Keratinocyte (primary cell): ENCODE results near the gene DGAT2L6. TPM values are rescaled to one million over a fixed set of nuclear protein-coding genes. Genes with fewer than 3 reads are reported as not detected.
"Not testable (repeated sequence)": the region's sequence is repeated elsewhere in the genome, so short reads cannot be mapped to it uniquely, and the experiment has no call there.

Source experiments
- DNase-seq: peaks from one replicate; pipeline ENCODE4 v3.0.0-alpha.2; 2011; ENCODE audit warnings: low read depth, missing footprints, low spot score
- FAIRE-seq: peaks from 2 replicates; lab custom pipeline; 2011; peaks lifted over from hg19 to GRCh38; lab: Jason Lieb, UNC
- H2AFZ ChIP-seq: 2 replicates; pipeline ENCODE4 v1.6.0; 2012; ENCODE audit warnings: low read length, control low read depth, inconsistent platforms; ENCODE audit not compliant: control insufficient read depth
- H3K27ac ChIP-seq: 2 replicates; pipeline ENCODE4 v1.5.1; 2011; ENCODE audit warnings: low read length; ENCODE audit not compliant: control insufficient read depth, insufficient read depth
- H3K27me3 ChIP-seq: 3 replicates; pipeline ENCODE4 v1.6.0; 2011; ENCODE audit warnings: low read length; ENCODE audit not compliant: control insufficient read depth, insufficient read depth; ENCODE audit errors: extremely low read depth
- H3K36me3 ChIP-seq, 2 experiments: 2 replicates in 1 of 2; 3 replicates in 1 of 2; pipeline ENCODE4 v1.5.1; 2011; ENCODE audit warnings: low read length in 2 of 2, mild to moderate bottlenecking in 1 of 2; ENCODE audit not compliant: control insufficient read depth in 2 of 2, insufficient read depth in 2 of 2; ENCODE audit errors: extremely low read depth in 1 of 2
- H3K4me1 ChIP-seq: 3 replicates; pipeline ENCODE4 v1.5.1; 2011; ENCODE audit warnings: low read length; ENCODE audit not compliant: control insufficient read depth, insufficient read depth; ENCODE audit errors: extremely low read depth
- H3K4me2 ChIP-seq: 3 replicates; pipeline ENCODE4 v1.6.0; 2011; ENCODE audit warnings: low read depth, low read length; ENCODE audit not compliant: control insufficient read depth, insufficient read depth; ENCODE audit errors: extremely low read depth
- H3K4me3 ChIP-seq, 3 experiments: fragments of 200-600 bp in 1 of 3; sonication (generic) in 1 of 3; 2 replicates in 2 of 3; 3 replicates in 1 of 3; pipeline ENCODE4 v1.5.1; 2011 to 2016; ENCODE audit warnings: low read length in 3 of 3, mild to moderate bottlenecking in 3 of 3, control low read depth in 2 of 3, inconsistent platforms in 1 of 3, low read depth in 1 of 3, mixed read lengths in 1 of 3, mixed run types in 1 of 3, moderate library complexity in 1 of 3; ENCODE audit not compliant: control insufficient read depth in 2 of 3, insufficient read depth in 2 of 3; ENCODE audit errors: extremely low read depth in 1 of 3
- H3K79me2 ChIP-seq: 2 replicates; pipeline ENCODE4 v1.6.0; 2012; ENCODE audit warnings: low read length; ENCODE audit not compliant: control insufficient read depth, insufficient read depth
- H3K9ac ChIP-seq: 3 replicates; pipeline ENCODE4 v1.6.0; 2011; ENCODE audit warnings: low read length; ENCODE audit not compliant: control insufficient read depth, insufficient read depth; ENCODE audit errors: extremely low read depth
- H3K9me1 ChIP-seq: 3 replicates; pipeline ENCODE4 v1.6.0; 2011; ENCODE audit warnings: low read length; ENCODE audit not compliant: control insufficient read depth, insufficient read depth; ENCODE audit errors: extremely low read depth
- H3K9me3 ChIP-seq: 2 replicates; pipeline ENCODE4 v1.5.1; 2012; ENCODE audit warnings: low read depth, low read length; ENCODE audit not compliant: control insufficient read depth
- H4K20me1 ChIP-seq: 3 replicates; pipeline ENCODE4 v1.6.0; 2011; ENCODE audit warnings: low read length; ENCODE audit not compliant: control insufficient read depth, insufficient read depth; ENCODE audit errors: extremely low read depth
- CTCF ChIP-seq, 3 experiments: IDR thresholded peaks in 1 of 3; conservative IDR thresholded peaks in 1 of 3; optimal IDR thresholded peaks in 1 of 3; 2 replicates in 2 of 3; 3 replicates in 1 of 3; pipeline versions ENCODE3 to v1.5.1; 2011; ENCODE audit warnings: low read length in 3 of 3, mild to moderate bottlenecking in 3 of 3, moderate library complexity in 2 of 3, control low read depth in 1 of 3, inconsistent platforms in 1 of 3; ENCODE audit not compliant: insufficient read depth in 2 of 3; ENCODE audit errors: extremely low read depth in 1 of 3
- EZH2 ChIP-seq: IDR thresholded peaks from one replicate; pipeline ENCODE4 v1.6.1; 2012; ENCODE audit warnings: inconsistent platforms, mild to moderate bottlenecking, low read length, moderate library complexity
- dilution Hi-C: fragments of 300-500 bp; cut with MboI; formaldehyde crosslinking; loops from one replicate; pipeline ENCODE4 v1.7.0; 2020; ENCODE audit warnings: low sequenced_read_pairs; ENCODE audit not compliant: extremely low pct_ligation_motif_present
- polyA plus RNA-seq, 5 experiments: library from polyadenylated mRNA; depleted of rRNA in 3 of 5; stranded (reverse) in 3 of 5; stranded (forward) in 1 of 5; unstranded in 1 of 5; fragments of >200 nt; gene quantifications; 1 replicate in 1 of 5; 2 replicates in 3 of 5; 3 replicates in 1 of 5; pipeline versions ENCODE4 v1.2.1 to v1.2.3, GENCODE V29; 2011 to 2012; ENCODE audit warnings: missing spikeins in 2 of 5, low read depth in 1 of 5, low replicate concordance in 1 of 5

The DGAT2L6 gene
- polyA plus RNA-seq, 1 donor (not counting 4 experiments of a cell fraction or from before 2014, with no cell fraction given) = not detected

GRCh38 chrX:70208479-70208878, 31.2 kb downstream of the DGAT2L6 start:
- H3K9me1 ChIP-seq = no peaks in the 10 kb centered on the region

GRCh38 chrX:70209570-70209969, 32.3 kb downstream of the DGAT2L6 start:
- H4K20me1 ChIP-seq, H3K4me1 ChIP-seq, DNase-seq, H3K4me3 ChIP-seq, H3K27ac ChIP-seq, H3K9ac ChIP-seq, H3K36me3 ChIP-seq, FAIRE-seq, H2AFZ ChIP-seq, H3K9me1 ChIP-seq, H3K9me3 ChIP-seq, dilution Hi-C loops, H3K4me2 ChIP-seq, H3K79me2 ChIP-seq, H3K27me3 ChIP-seq: not testable (repeated sequence)

More at GRCh38 chrX:70208479-70208878, 31.2 kb downstream of the DGAT2L6 start:
- Histone ChIP-seq H3K27ac (no peak overlapping the region), H3K9ac (no peak overlapping the region), H3K4me1 (no peaks in the 10 kb centered on the region), H3K36me3 (no peaks in the 10 kb centered on the region), H3K4me2 (no peak overlapping the region), H3K27me3 (peaks cover 3% of the 10 kb centered on the region), H2AFZ (no peak overlapping the region), H3K4me3 (no peak overlapping the region), H3K79me2 (no peaks in the 10 kb centered on the region), H4K20me1 (no peaks in the 10 kb centered on the region), H3K9me3 (no peaks in the 10 kb centered on the region)
- TF ChIP-seq CTCF (optimal IDR thresholded peaks at IDR 0.05 in 1 of 3, IDR thresholded peaks at IDR 0.05 in 1 of 3, conservative IDR thresholded peaks at IDR 0.05 in 1 of 3; ENCODE audit: extremely low read depth in 1 of 3, insufficient read depth in 2 of 3, low read length in 3 of 3) (no peak), EZH2 (no peak)
- no peak for FAIRE-seq
- DNase-seq = no peak
- dilution Hi-C loops = no loop called here
